NCI-H2171 (cell line): Measurements from ENCODE around the gene CTNNA1.
"Not testable (repeated sequence)": the region's sequence is repeated elsewhere in the genome, so short reads cannot be mapped to it uniquely, and the experiment has no call there.

Source experiments
- DNase-seq: peaks from one replicate; lab custom pipeline; 2025; lab: John Stamatoyannopoulos, UW

CTNNA1 gene, protein sequence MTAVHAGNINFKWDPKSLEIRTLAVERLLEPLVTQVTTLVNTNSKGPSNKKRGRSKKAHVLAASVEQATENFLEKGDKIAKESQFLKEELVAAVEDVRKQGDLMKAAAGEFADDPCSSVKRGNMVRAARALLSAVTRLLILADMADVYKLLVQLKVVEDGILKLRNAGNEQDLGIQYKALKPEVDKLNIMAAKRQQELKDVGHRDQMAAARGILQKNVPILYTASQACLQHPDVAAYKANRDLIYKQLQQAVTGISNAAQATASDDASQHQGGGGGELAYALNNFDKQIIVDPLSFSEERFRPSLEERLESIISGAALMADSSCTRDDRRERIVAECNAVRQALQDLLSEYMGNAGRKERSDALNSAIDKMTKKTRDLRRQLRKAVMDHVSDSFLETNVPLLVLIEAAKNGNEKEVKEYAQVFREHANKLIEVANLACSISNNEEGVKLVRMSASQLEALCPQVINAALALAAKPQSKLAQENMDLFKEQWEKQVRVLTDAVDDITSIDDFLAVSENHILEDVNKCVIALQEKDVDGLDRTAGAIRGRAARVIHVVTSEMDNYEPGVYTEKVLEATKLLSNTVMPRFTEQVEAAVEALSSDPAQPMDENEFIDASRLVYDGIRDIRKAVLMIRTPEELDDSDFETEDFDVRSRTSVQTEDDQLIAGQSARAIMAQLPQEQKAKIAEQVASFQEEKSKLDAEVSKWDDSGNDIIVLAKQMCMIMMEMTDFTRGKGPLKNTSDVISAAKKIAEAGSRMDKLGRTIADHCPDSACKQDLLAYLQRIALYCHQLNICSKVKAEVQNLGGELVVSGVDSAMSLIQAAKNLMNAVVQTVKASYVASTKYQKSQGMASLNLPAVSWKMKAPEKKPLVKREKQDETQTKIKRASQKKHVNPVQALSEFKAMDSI

GRCh38 chr5:138752951-138753793 is at the start of gene CTNNA1:
TSS of gene CTNNA1 (plus strand) at chr5:138753425. CDS start at chr5:138781925, 28,500 bp downstream.
- no peak for DNase-seq

GRCh38 chr5:138703777-138704176 is 49.4 kb upstream of the CTNNA1 start:
- not testable (repeated sequence) for DNase-seq

DNA sequence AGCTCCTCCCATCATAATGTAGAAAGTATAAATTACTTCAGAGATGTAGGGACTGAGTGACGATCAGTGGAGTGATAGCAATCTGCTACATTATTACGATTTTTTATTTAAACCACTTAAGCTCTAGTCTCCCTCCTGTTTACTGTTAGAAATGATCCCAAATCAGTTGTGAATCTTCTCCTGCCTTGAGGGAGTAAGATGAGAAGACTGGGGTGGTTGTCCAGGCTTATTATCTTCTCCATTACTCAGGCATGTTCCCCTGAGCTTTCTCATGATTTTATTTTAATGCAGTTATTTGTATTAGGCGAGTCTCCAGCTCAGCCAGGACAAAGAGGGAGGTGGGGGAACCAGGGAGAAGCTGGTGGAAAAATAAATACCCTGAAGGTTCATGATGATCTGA is 48.2 kb upstream of the CTNNA1 start:
- no peak for DNase-seq

GRCh38 chr5:138705567-138705966 is 47.7 kb upstream of the CTNNA1 start:
- DNase-seq = no peak

DNA sequence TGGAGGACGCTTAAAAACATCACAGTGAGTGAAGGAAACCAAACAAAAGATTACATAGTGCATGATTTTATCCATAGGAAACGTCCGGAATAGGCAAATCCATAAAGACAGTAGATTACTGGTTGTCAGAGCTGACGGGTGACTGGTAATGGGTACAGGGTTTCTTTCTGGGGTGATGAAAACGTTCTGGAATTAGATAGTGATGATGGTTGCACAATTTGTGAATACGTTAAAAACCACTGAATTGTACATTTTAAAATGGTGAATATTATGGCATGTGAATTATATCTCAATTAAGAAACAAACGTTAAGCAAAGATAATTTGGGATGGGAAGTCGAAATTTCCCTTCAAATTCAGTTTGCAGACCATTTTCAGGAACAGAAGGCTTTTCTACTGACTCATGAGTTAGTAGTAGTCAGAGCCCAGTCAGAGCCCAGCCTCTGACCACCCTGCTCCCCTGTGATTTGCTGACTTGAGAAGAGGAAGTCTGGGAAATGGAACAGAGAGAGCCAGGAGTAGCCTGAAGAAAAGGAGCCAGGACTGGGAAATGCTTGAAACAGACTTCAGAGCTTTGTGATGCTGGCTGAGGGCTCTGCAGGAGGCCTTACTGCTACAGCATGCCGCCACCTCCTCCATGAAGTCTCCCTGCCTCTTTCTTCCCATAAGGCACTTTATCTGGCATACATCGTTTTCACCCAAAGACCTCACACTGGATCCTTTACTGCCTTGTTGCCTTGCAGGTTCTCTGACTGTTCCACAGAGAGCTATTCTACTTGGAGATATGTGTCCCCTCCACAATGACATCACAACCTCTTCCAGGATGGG is 46.4 kb upstream of the CTNNA1 start:
- no peak for DNase-seq

DNA sequence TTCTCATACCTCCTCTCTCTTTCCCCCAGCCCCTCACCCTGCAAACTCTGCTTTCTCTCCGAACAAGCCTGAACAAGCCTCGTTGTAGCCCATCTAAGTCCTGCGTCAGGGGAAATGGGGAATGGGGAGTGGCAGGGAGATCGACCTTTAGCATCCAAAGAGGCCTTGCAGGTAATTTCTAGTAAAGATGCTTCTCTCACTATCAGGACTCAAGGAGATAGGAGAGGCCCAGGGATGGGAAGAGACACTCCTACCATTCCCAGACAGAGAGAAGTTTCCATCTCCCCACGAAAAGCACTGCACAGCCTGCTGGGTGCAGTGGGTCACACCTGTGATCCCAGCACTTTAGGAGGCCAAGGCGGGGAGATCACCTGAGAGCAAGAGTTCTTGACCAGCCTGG is 44.4 kb upstream of the CTNNA1 start:
- DNase-seq = no peak

DNA sequence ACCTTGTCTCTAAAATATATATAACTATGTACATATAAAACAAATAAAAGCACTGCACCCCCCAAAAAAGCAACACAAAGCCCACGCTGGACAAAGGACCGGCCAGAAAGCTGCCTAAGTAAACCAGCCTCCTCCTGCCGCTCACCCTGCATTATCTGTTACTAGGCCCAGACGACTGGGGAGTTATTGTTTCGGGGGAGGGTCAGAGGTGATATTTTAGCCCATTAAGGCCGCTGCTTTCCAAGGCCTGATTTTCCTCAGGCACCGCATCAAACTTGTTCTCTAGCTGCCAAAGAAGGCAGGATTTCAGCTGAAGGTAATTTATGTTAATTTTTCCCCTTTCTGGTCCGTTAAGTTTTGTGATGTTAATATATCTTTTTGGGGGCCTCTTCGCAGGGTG is 44.0 kb upstream of the CTNNA1 start:
- DNase-seq = no peak

GRCh38 chr5:138711087-138711486 is 42.1 kb upstream of the CTNNA1 start:
- DNase-seq = no peak

- no peak for DNase-seq
Measured at GRCh38 chr5:138711811-138712210, 41.4 kb upstream of the CTNNA1 start.

- DNase-seq = no peak
Measured at GRCh38 chr5:138712324-138712723, 40.9 kb upstream of the CTNNA1 start.

- DNase-seq = no peak
Measured at GRCh38 chr5:138712791-138713190, 40.4 kb upstream of the CTNNA1 start.

GRCh38 chr5:138713247-138713646 is 40.0 kb upstream of the CTNNA1 start:
- no peak for DNase-seq

DNA sequence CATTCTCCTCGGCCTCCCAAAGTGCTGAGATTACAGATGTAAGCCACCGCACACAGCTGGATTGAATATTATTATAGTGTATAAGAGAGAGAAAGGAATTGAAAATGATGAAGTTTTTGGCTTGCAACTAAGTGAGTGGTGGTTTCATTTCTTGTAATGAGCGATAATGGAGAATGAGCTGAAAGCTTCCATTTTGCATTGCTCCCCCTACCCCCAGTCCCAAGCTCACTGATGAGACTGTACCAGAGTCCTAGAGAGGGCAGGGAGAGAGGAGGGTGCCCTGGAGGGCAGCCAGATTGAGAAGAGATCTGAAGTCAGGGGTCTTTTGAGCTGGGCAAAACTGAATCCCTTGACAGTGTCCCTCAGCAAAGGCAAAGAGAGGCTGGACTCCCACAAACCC is 38.5 kb upstream of the CTNNA1 start:
- no peak for DNase-seq

GRCh38 chr5:138715931-138716432 is 37.2 kb upstream of the CTNNA1 start:
- DNase-seq = not testable (repeated sequence)

DNA sequence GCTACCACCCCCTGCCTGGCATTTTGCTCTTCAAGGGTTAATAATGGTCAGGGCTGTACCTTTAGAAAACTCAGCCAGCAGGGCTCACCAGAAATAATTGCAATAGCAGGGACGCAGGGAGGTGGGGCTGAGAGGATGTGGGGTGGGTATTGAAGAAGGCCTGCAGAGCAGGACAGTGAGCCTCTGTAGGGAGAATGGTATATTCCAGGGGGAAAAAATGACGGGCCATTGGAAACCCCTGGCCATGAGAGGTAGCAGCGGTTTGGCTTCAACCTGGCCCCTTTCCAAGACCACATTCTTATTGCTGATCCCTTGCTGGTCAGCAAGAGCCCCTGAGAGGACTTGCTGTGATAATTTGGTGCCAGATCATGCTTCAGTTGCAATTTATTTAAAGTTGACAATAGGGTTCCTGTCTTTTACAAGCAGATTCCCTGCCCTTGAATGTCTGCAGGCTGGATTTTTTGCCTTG is 36.7 kb upstream of the CTNNA1 start:
- DNase-seq = no peak

- DNase-seq = no peak
Measured at GRCh38 chr5:138717399-138717798, 35.8 kb upstream of the CTNNA1 start.

GRCh38 chr5:138719811-138720210 is 33.4 kb upstream of the CTNNA1 start:
- no peak for DNase-seq

DNA sequence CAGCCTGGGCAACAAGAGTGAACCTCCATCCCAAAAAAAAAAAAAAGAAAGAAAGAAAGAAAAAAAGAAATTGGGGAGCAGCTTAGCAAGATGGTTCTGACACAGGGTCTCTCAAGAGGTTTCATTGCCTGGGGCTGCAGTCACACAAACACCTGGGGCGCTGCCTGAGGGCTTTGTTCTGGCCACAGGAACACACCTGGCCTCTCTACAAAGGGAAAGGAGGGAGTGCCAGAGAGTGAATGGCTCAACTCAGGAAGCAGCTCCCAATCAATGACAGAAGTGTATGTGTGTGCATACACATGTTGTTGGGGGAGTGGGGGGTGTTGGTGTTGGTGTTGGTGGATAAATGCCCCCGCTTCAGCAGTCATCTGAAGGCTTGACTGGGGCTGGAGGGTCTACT is 32.4 kb upstream of the CTNNA1 start:
- no peak for DNase-seq

DNA sequence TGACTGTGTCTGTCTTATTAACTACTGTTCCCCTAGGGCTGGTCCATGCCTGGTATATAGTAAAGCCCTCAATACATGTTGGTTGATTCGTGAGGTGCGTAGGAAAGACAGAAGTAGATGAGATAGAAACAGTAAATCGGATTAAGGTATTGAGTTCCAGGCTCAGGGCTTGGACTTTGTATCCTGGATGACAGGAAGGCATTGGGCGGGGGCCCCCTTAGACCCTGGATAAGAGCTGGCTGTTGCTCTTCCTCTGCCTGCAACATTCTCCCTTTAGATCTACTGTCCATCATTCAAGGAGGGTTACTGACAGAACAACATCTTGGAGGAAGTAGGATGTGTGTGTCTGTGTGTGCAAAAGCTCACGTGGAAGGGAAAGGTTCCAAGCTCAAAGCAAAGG is 31.2 kb upstream of the CTNNA1 start:
- no peak for DNase-seq

- DNase-seq = no peak
Measured at GRCh38 chr5:138722544-138723177, 30.6 kb upstream of the CTNNA1 start.
